ENCODE results near the gene CLDN6. TPM values are rescaled to one million over a fixed set of nuclear protein-coding genes. Genes with fewer than 3 reads are reported as not detected.

Gene CLDN6
- total and polyA plus RNA-seq, 3 donors from 2014 or later = 0.55 to 0.74 (median 0.70) TPM

DNA sequence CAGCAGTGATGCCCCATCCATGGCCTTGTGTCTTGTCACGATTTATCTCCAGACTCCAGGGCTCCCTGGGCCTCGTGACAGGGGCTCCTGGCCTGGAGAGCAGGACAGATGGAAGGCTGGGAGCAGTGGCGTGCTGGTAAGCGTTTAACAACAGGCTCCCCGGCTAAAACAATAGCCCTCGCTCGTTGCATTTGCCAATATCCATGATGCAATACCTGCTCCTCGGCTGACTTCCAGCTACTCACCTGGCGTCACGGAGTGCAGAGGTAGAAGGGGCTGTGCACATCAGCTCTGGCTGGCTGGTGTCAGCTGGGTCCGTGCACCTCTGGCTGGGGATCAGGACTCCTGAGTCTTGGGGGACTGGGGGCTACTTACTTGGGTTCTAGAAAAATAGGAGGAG is 20.3 kb upstream of the CLDN6 start:
- intact Hi-C loops (cut with DNase I; ENCODE audit: low total_unique reads) = no loop called here
- Histone ChIP-seq H3K4me3 (no peak overlapping the region), H3K27ac (no peak overlapping the region), H3K4me1 (no peaks in the 10 kb centered on the region), H3K27me3 (no peaks in the 10 kb centered on the region), H3K9me3 (no peaks in the 10 kb centered on the region), H3K36me3 (ENCODE audit: low read depth, missing control alignments) (no peaks in the 10 kb centered on the region)
- TF ChIP-seq POLR2A (IDR thresholded peaks at IDR 0.05) (no peak), CTCF (IDR thresholded peaks at IDR 0.05) (no peak)
- 33 to 49% methylated on average over 9 to 11 of the region's 11 CpGs for WGBS, 2 donors
- DNase-seq = no peak

DNA sequence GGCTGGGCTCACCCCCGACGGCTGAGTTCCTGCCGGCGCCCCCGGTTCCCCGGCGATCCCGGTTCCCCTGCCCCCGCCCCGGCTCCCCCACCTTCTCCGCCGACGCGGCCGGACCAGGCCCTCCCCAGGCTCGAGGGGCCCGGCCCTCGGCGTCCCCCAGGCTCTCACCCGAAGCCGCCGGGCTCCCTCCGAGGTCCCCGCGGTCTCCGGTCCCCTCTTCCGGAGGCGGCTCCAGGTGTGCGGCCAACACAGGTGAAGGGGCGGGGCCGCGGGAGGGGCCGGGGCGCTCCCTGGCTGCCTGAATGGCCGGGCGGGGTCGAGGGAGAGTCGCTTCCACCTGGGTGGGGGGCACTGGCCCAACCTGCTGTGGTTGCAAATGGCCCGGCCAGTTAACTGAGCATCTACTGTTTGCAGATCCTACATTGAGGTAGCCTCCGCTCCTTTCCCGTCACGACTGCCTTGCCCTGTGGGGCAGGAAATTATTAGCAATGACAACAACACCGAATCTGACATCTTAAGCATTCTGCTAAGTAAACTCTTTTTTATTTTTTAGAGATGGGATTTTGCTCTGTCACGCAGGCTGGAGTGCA is 18.8 kb upstream of the CLDN6 start, which contains the start of gene BICDL2:
BICDL2 (minus strand) TSS at position 219 of the 590 bp plus-strand sequence. CDS start 1,448 bp downstream, outside the sequence.
- Histone ChIP-seq H3K36me3 (ENCODE audit: low read depth, missing control alignments) (no peaks in the 10 kb centered on the region), H3K4me1 (no peaks in the 10 kb centered on the region), H3K9me3 (no peaks in the 10 kb centered on the region), H3K4me3 (peak within 1 kb of the TSS in 1 of 2 donors; percentile 17), H3K27me3 (no peaks in the 10 kb centered on the region), H3K27ac (no peak within 1 kb of the TSS)
- TF ChIP-seq CTCF (IDR thresholded peaks at IDR 0.05) (no peak), POLR2A (IDR thresholded peaks at IDR 0.05) (no peak)
- no peak for DNase-seq
- 8 to 28% methylated on average over 10 to 29 of the region's 44 CpGs for WGBS, 2 donors
- intact Hi-C loops (cut with DNase I; ENCODE audit: low total_unique reads) = no loop called here

- intact Hi-C loops (cut with DNase I; ENCODE audit: low total_unique reads) = no loop called here
- 5 to 6% methylated on average over 7 to 25 of the region's 40 CpGs for WGBS, 2 donors
- H3K27me3 ChIP-seq = no peaks in the 10 kb centered on the region
- no peaks in the 10 kb centered on the region for H3K36me3 ChIP-seq (ENCODE audit: low read depth, missing control alignments)
- DNase-seq = no peak
- H3K4me1 ChIP-seq = no peaks in the 10 kb centered on the region
- H3K27ac ChIP-seq = no peak overlapping the region
- H3K4me3 ChIP-seq = peak overlapping the region in 1 of 2 donors; percentile 17
- TF ChIP-seq CTCF (IDR thresholded peaks at IDR 0.05) (no peak), POLR2A (IDR thresholded peaks at IDR 0.05) (no peak)
- H3K9me3 ChIP-seq = no peaks in the 10 kb centered on the region
Measured at GRCh38 chr16:3035972-3036725, 18.2 kb upstream of the CLDN6 start.

- Histone ChIP-seq H3K27ac (no peak overlapping the region), H3K9me3 (no peaks in the 10 kb centered on the region), H3K27me3 (no peaks in the 10 kb centered on the region), H3K36me3 (ENCODE audit: low read depth, missing control alignments) (no peaks in the 10 kb centered on the region), H3K4me1 (no peaks in the 10 kb centered on the region), H3K4me3 (no peak overlapping the region)
- WGBS, 2 donors = 38 to 55% methylated on average over 6 to 19 of the region's 19 CpGs
- intact Hi-C loops (cut with DNase I; ENCODE audit: low total_unique reads) = no loop called here
- TF ChIP-seq CTCF (IDR thresholded peaks at IDR 0.05) (no peak), POLR2A (IDR thresholded peaks at IDR 0.05) (no peak)
- DNase-seq = no peak
Measured at GRCh38 chr16:3035289-3035971, 17.4 kb upstream of the CLDN6 start.

All from testis (tissue), 3 donors.